GM18873 (cell line): ENCODE measurements around the gene HSD17B14.
"Not testable (repeated sequence)": the region's sequence is repeated elsewhere in the genome, so short reads cannot be mapped to it uniquely, and the experiment has no call there.

Experiments
- ATAC-seq: cut with Tn5 transposase; IDR thresholded peaks from one replicate; pipeline ENCODE4 v1.9.1; 2021; ENCODE audit warnings: mild to moderate bottlenecking, moderate library complexity, moderate number of reproducible peaks; ENCODE audit not compliant: unreplicated experiment, low FRiP score

HSD17B14 gene

GRCh38 chr19:48868114-48868886, 32.0 kb upstream of the HSD17B14 start, which contains the start of gene PLEKHA4:
Gene PLEKHA4 (minus strand): TSS chr19:48868617. CDS start chr19:48867620, 997 bp downstream.
- ATAC-seq: no peak

- no peak for ATAC-seq
These were observed 31.4 kb upstream of the HSD17B14 start for GRCh38 chr19:48867746-48868113.

- no peak for ATAC-seq
These were observed 30.9 kb upstream of the HSD17B14 start for GRCh38 chr19:48867123-48867745.

- ATAC-seq: no peak
These were observed 30.4 kb upstream of the HSD17B14 start for GRCh38 chr19:48866692-48867091.

GRCh38 chr19:48862827-48863226, 26.5 kb upstream of the HSD17B14 start:
- no peak for ATAC-seq

- no peak for ATAC-seq
These were observed 25.0 kb upstream of the HSD17B14 start for GRCh38 chr19:48861313-48861712.

- no peak for ATAC-seq
These were observed 23.7 kb upstream of the HSD17B14 start for GRCh38 chr19:48859711-48860572.

GRCh38 chr19:48858984-48859710, 22.9 kb upstream of the HSD17B14 start:
- no peak for ATAC-seq

GRCh38 chr19:48856921-48857320, 20.6 kb upstream of the HSD17B14 start:
- ATAC-seq: no peak

- ATAC-seq: no peak
These were observed 17.8 kb upstream of the HSD17B14 start for GRCh38 chr19:48854103-48854502.

GRCh38 chr19:48853483-48853882, 17.2 kb upstream of the HSD17B14 start:
- ATAC-seq: no peak

GRCh38 chr19:48852292-48852691, 16.0 kb upstream of the HSD17B14 start:
- ATAC-seq: no peak

GRCh38 chr19:48846659-48847058, 10.4 kb upstream of the HSD17B14 start:
- ATAC-seq: not testable (repeated sequence)

GRCh38 chr19:48845384-48845783, 9.1 kb upstream of the HSD17B14 start:
- ATAC-seq: no peak

GRCh38 chr19:48844472-48844871, 8.2 kb upstream of the HSD17B14 start:
- ATAC-seq: no peak

GRCh38 chr19:48842789-48843162, 6.5 kb upstream of the HSD17B14 start:
- no peak for ATAC-seq

- no peak for ATAC-seq
These were observed 5.3 kb upstream of the HSD17B14 start for GRCh38 chr19:48841571-48841970.

- ATAC-seq: no peak
These were observed 4.8 kb upstream of the HSD17B14 start for GRCh38 chr19:48841047-48841446.

- ATAC-seq: no peak
These were observed 1.4 kb upstream of the HSD17B14 start for GRCh38 chr19:48837687-48838086.

GRCh38 chr19:48837051-48837524, 797 bp upstream of the HSD17B14 start:
- no peak for ATAC-seq
